K562 (cell line): ENCODE data around the gene LGALS12. TPM values are rescaled to one million over a fixed set of nuclear protein-coding genes. Genes with fewer than 3 reads are reported as not detected.

Experiments used
- AFF4 ChIP-seq: sonication (generic); formaldehyde crosslinking; IDR thresholded peaks from 2 replicates; pipeline ENCODE4 v1.8.0; 2023; ENCODE audit warnings: mild to moderate bottlenecking, missing genetic modification reagents
- ARID3A ChIP-seq: IDR thresholded peaks from 2 replicates; pipeline ENCODE4 v1.6.1; 2012; ENCODE audit warnings: low read depth, low read length, improper control_type of control experiment, borderline replicate concordance
- BRCA1 ChIP-seq, 2 experiments: fragments of 450-650 bp in 1 of 2; sonication (generic) in 1 of 2; formaldehyde crosslinking in 1 of 2; IDR thresholded peaks; 2 replicates each; pipeline versions ENCODE4 v1.5.0 to v1.6.1; 2017 to 2020; ENCODE audit warnings: mild to moderate bottlenecking in 1 of 2, missing genetic modification reagents in 1 of 2
- GTF3C2 ChIP-seq: IDR thresholded peaks from 3 replicates; pipeline ENCODE4 v1.6.1; 2011; ENCODE audit warnings: borderline replicate concordance, mild to moderate bottlenecking, moderate library complexity; ENCODE audit not compliant: insufficient read length; ENCODE audit errors: extremely low read depth
- HNRNPUL1 ChIP-seq: fragments of 200-400 bp; formaldehyde crosslinking; IDR thresholded peaks from 2 replicates; pipeline ENCODE4 v1.6.1; 2017; ENCODE audit warnings: low read length
- MLLT1 ChIP-seq, 2 experiments: fragments of 450-650 bp; IDR thresholded peaks; 2 replicates each; pipeline ENCODE4 v1.6.1; 2016
- OTX1 ChIP-seq: fragments of 450-650 bp; formaldehyde crosslinking; IDR thresholded peaks from 2 replicates; pipeline ENCODE4 v1.4.0; 2022; ENCODE audit warnings: mild to moderate bottlenecking
- POLR2H ChIP-seq: IDR thresholded peaks from 2 replicates; pipeline ENCODE4 v1.6.1; 2016; ENCODE audit warnings: missing genetic modification characterization, low read depth, mild to moderate bottlenecking, control low read depth, missing compliant biosample characterization, moderate library complexity
- PRPF4 ChIP-seq: fragments of 200-400 bp; formaldehyde crosslinking; IDR thresholded peaks from one replicate; pipeline ENCODE4 v1.6.1; 2017; ENCODE audit warnings: low read length, low read depth, mild to moderate bottlenecking; ENCODE audit not compliant: insufficient read depth, poor library complexity, severe bottlenecking
- RAD51 ChIP-seq: fragments of 450-650 bp; IDR thresholded peaks from 2 replicates; pipeline ENCODE4 v1.7.1; 2016; ENCODE audit warnings: low read depth, mild to moderate bottlenecking, borderline replicate concordance
- STAG1 ChIP-seq: sonication (generic); formaldehyde crosslinking; IDR thresholded peaks from 2 replicates; pipeline ENCODE4 v1.5.0; 2020; ENCODE audit warnings: missing genetic modification reagents, borderline replicate concordance
- YY1 ChIP-seq, 3 experiments: IDR thresholded peaks; 2 replicates each; pipeline ENCODE4 v1.6.1; 2011; ENCODE audit warnings: low read length in 2 of 3, mild to moderate bottlenecking in 2 of 3, moderate library complexity in 2 of 3, borderline replicate concordance in 1 of 3, control low read depth in 1 of 3, low read depth in 1 of 3; ENCODE audit not compliant: insufficient read depth in 3 of 3, insufficient replicate concordance in 2 of 3, control insufficient read depth in 1 of 3, insufficient read length in 1 of 3; ENCODE audit errors: extremely low read depth in 1 of 3
- ZNF24 ChIP-seq: fragments of 450-650 bp; IDR thresholded peaks from 2 replicates; pipeline ENCODE4 v1.6.1; 2016
- ZNF280A ChIP-seq: fragments of 450-650 bp; IDR thresholded peaks from 2 replicates; pipeline ENCODE4 v1.6.1; 2018; ENCODE audit warnings: mild to moderate bottlenecking, low read depth; ENCODE audit not compliant: partially characterized antibody
- polyA plus RNA-seq, 8 experiments: library from polyadenylated mRNA; depleted of rRNA in 4 of 8; stranded (reverse) in 5 of 8; unstranded in 3 of 8; fragments of >200 nt; fragmentation: Nextera tagmentation in 2 of 8; fragmentation: Illumina TruSeq in 1 of 8; extraction: Ambion mirVana in 2 of 8; extraction: Trizol in 1 of 8; gene quantifications; 2 replicates each; pipeline versions ENCODE4 v1.2.1 to v1.2.3, GENCODE V29; 2011 to 2014; ENCODE audit warnings: inconsistent platforms in 1 of 8, missing spikeins in 1 of 8
- total RNA-seq, 7 experiments: library from RNA; depleted of rRNA in 6 of 7; stranded (reverse); fragments of >200 nt in 6 of 7; fragmentation: Illumina TruSeq in 2 of 7; extraction: Trizol in 2 of 7; gene quantifications; 2 replicates each; pipeline versions ENCODE4 v1.2.1 to v1.2.3, GENCODE V29; 2011 to 2021; ENCODE audit warnings: low replicate concordance in 1 of 7

The LGALS12 gene
- total and polyA plus RNA-seq, 9 of the 15 experiments (the other 6 are each of a cell fraction or from before 2014, with no cell fraction given): 0.66 to 8.0 (median 5.0) TPM

GRCh38 chr11:63517156-63517555 lies 11.3 kb downstream of the LGALS12 start (continued):
- peak in 1 of 2 experiments; percentile 51; a peak in 1 of 4 replicates for TF ChIP-seq MLLT1 (IDR thresholded peaks at IDR 0.05)
- TF ChIP-seq YY1 (IDR thresholded peaks at IDR 0.05; ENCODE audit: borderline replicate concordance in 1 of 3, control insufficient read depth in 1 of 3, extremely low read depth in 1 of 3, insufficient read depth in 3 of 3, insufficient read length in 1 of 3, insufficient replicate concordance in 2 of 3, low read depth in 1 of 3, low read length in 2 of 3): no peak
- no peak for TF ChIP-seq ZNF280A
- no peak for TF ChIP-seq HNRNPUL1
- no peak for TF ChIP-seq PRPF4
- TF ChIP-seq ARID3A: peak; percentile 86; the same call in 1 of the 2 replicates
- no peak for TF ChIP-seq POLR2H
- no peak for TF ChIP-seq AFF4 (CRISPR knock-in tag)
- TF ChIP-seq BRCA1 (IDR thresholded peaks at IDR 0.05): no peak
- TF ChIP-seq BRCA1 (CRISPR knock-in tag; IDR thresholded peaks at IDR 0.05): no peak
- no peak for TF ChIP-seq OTX1 (CRISPR knock-in tag)
- no peak for TF ChIP-seq STAG1 (CRISPR knock-in tag)
- no peak; the same call in 1 of the 2 replicates for TF ChIP-seq RAD51
- TF ChIP-seq ZNF24: no peak
- TF ChIP-seq GTF3C2: peak; percentile 46
